BE2C (cell line): ENCODE results near the gene NRARP.

Experiments used
- DNase-seq: peaks from one replicate; pipeline ENCODE4 v3.0.0-alpha.2; 2020
- H3K27me3 ChIP-seq: fragments of 250-450 bp; sonication (Bioruptor Pico); 2 replicates; pipeline ENCODE4 v1.5.1; 2020; ENCODE audit warnings: mild to moderate bottlenecking
- H3K36me3 ChIP-seq: fragments of 250-450 bp; sonication (Bioruptor Pico); 2 replicates; pipeline ENCODE4 v1.5.1; 2020; ENCODE audit warnings: mild to moderate bottlenecking
- H3K4me1 ChIP-seq: fragments of 250-450 bp; sonication (Bioruptor Pico); 2 replicates; pipeline ENCODE4 v1.5.1; 2020
- H3K4me3 ChIP-seq: 2 replicates; pipeline ENCODE4 v1.5.1; 2011; ENCODE audit warnings: low read depth, low read length
- H3K9me3 ChIP-seq: fragments of 250-450 bp; sonication (Bioruptor Pico); 2 replicates; pipeline ENCODE4 v1.5.1; 2020
- TF ChIP-seq, protein P1 (sequence below): IDR thresholded peaks from 2 replicates; pipeline ENCODE4 v1.5.1; 2012; ENCODE audit warnings: mild to moderate bottlenecking, low read depth, low read length

The NRARP gene

DNA sequence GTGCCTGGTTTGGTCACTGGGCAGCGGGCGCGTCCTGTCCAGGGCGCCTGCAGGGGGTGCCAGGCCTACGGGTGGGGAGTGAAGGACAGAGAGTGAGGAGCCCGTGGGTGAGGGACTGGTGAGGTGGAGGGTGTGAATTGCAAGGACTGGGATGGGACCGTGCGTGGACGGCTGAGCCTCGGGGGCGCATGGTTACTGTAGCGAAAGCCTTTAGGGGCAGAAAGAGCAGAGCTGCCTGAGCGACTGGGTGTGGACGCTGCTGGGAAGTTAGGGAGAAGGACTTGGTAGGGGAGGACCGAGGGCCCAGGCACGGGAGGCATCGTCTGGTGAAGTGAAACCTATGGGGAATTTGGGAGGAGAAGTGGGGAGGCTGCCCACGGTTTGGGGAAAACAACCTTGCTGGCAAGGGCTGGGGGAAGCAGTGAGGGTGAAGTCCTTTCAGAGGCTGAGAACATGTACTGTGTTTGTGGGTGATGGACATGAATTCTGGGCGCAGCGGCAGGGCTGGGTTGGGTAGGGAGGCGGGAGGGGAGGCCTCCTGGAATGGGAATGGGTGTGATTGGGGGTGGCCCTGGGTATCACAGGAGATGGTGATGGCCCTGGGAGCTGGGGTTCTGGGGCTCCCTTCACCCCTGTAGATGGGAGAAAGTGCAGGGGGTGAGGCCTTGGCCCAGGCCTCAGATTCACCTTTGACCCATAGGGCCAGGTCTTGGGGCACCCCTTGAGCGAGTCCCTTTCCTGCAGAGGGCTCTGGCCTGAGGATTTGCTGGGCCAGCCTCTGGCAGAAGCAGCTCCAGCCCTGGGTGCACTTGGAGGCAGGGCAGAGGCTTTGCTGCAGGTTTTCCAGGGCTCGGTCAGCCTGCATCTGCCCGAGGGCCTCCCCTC lies 26.2 kb downstream of the NRARP start:
- TF ChIP-seq, protein P1, sequence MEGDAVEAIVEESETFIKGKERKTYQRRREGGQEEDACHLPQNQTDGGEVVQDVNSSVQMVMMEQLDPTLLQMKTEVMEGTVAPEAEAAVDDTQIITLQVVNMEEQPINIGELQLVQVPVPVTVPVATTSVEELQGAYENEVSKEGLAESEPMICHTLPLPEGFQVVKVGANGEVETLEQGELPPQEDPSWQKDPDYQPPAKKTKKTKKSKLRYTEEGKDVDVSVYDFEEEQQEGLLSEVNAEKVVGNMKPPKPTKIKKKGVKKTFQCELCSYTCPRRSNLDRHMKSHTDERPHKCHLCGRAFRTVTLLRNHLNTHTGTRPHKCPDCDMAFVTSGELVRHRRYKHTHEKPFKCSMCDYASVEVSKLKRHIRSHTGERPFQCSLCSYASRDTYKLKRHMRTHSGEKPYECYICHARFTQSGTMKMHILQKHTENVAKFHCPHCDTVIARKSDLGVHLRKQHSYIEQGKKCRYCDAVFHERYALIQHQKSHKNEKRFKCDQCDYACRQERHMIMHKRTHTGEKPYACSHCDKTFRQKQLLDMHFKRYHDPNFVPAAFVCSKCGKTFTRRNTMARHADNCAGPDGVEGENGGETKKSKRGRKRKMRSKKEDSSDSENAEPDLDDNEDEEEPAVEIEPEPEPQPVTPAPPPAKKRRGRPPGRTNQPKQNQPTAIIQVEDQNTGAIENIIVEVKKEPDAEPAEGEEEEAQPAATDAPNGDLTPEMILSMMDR: no peak
- DNase-seq: no peak
- H3K27me3 ChIP-seq: no peaks in the 10 kb centered on the region
- H3K4me3 ChIP-seq: no peak overlapping the region
- H3K9me3 ChIP-seq: no peaks in the 10 kb centered on the region
- H3K36me3 ChIP-seq: peaks cover 13% of the 10 kb centered on the region
- peaks cover 12% of the 10 kb centered on the region for H3K4me1 ChIP-seq

DNA sequence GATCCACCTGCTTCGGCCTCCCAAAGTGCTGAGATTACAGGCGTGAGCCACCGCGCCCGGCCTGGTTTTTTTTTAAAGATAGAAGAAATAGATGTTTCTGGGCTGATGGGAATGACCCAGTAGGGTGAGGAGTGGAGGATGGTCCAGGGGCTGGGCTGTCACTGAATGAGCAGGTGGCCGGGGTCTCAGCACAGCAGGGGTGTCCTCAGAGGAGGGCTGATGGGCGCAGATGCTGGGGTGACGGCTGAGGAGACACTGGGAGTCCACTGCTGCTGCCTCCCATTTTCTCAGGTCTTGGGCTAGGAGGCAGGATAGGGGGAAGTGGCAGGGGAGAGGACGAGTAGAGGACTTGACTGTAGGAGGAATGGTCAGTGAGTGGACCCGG lies 26.9 kb downstream of the NRARP start:
- H3K9me3 ChIP-seq: no peaks in the 10 kb centered on the region
- no peaks in the 10 kb centered on the region for H3K27me3 ChIP-seq
- H3K36me3 ChIP-seq: peaks cover 16% of the 10 kb centered on the region
- DNase-seq: no peak
- TF ChIP-seq, protein P1: no peak
- peaks cover 12% of the 10 kb centered on the region for H3K4me1 ChIP-seq
- no peak overlapping the region for H3K4me3 ChIP-seq

DNA sequence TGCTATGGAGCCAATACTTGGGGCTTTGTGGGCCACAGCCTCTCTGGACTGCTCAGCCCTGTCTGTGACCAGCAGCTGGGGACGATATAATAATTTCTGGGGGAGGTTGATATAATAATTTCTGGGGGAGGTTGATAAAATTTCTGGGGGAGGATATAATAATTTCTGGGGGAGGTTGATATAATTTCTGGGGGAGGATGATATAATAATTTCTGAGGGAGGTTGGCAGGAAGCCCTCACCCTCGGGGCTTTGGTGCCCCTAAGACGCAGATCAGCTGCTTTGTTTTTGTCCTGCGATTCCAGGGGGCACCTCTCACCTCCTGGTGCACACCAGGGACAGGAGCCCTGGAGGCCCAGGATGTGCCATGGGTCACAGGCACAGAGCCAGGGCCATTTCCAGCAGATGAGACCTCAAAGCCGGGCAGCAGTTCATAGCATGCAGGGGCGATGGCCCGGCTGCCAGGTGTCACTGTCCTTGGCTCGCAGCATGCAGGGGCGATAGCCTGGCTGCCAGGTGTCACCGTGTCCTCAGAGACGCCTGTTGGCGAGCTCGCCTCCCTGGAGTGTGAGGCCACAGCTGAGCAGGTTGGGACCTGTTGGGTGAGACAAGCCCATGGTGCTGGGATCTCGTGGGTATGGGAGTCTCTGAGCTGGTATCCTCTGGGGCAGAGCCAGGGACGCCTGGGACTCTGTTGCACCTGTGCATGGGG lies 28.3 kb downstream of the NRARP start:
- H3K9me3 ChIP-seq: no peaks in the 10 kb centered on the region
- TF ChIP-seq, protein P1: no peak
- no peak overlapping the region for H3K4me3 ChIP-seq
- no peaks in the 10 kb centered on the region for H3K27me3 ChIP-seq
- peaks cover 12% of the 10 kb centered on the region for H3K4me1 ChIP-seq
- DNase-seq: no peak
- H3K36me3 ChIP-seq: peaks cover 24% of the 10 kb centered on the region

DNA sequence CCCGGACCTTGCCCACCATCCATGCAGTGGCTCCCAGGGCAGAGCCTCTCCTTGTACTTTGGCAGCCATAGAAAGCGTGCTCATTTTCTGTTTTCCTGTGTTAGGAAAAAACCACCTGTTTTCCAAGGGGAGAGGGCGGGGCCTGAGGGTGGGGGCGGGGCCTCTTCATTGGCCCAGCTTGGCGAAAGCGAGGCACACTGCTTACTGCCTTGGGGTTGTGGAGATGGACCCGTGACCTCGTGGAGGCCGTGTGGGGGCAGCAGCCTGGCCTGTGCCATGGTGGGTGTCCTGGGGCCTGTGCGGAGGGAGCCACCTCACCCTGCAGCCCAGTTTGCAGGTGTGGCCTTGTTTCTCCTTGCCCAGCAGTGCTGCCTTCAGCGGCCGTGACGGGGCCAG lies 29.0 kb downstream of the NRARP start:
- Histone ChIP-seq H3K36me3 (peaks cover 28% of the 10 kb centered on the region), H3K4me1 (peaks cover 12% of the 10 kb centered on the region), H3K27me3 (no peaks in the 10 kb centered on the region), H3K4me3 (no peak overlapping the region), H3K9me3 (no peaks in the 10 kb centered on the region)
- DNase-seq: no peak
- TF ChIP-seq, protein P1: no peak

DNA sequence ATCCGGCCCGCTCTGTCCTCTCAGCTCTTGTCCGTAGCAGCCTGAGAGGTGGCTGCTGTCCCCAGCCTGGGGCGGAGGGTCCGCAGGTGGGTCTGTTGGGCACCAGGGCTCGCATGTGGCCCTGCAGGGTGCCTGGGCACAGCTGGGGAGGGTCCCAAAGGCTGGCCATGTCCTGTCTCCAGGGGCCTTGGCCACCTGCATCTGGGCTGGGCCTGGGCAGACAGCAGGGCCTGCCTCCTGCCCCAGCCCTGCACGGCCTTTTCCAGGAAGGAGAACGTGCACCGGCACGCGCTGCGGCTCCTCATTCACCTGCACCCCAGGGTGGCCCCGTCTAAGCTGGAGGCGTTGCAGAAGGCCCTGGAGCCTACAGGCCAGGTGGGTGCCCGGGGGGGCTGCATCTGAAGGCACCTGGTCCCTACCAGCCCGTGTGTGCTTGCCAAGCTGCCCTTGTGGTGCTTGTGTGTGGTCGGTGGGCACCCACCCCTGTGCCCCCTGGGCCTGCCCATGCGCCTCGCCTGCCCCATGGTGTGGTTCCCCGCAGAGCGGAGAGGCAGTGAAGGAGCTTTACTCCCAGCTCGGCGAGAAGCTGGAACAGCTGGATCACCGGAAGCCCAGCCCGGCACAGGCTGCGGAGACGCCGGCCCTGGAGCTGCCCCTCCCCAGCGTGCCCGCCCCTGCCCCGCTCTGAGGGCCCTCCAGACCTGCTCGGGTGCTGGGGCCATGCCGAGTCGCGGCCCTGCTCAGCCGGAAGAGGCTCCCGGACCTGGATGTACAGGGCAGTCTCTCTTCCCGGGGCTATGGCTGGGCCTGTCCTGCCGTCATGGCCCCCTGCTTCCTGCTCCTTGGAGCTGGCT lies 29.6 kb downstream of the NRARP start:
- Histone ChIP-seq H3K9me3 (no peaks in the 10 kb centered on the region), H3K27me3 (no peaks in the 10 kb centered on the region), H3K36me3 (peaks cover 33% of the 10 kb centered on the region), H3K4me3 (no peak overlapping the region), H3K4me1 (peaks cover 12% of the 10 kb centered on the region)
- DNase-seq: no peak
- TF ChIP-seq, protein P1: no peak
